Transverse colon (tissue), 4 donors: Measurements from ENCODE around the gene CMTM1. TPM values are rescaled to one million over a fixed set of nuclear protein-coding genes. Genes with fewer than 3 reads are reported as not detected.

Source experiments
- DNase-seq: peaks from one replicate; pipeline ENCODE4 v3.0.0-alpha.2; 2019
- H3K27ac ChIP-seq, 4 donors: fragments of 200-600 bp; sonication (generic); 2 replicates each; pipeline ENCODE4 v1.5.1; 2016 to 2018; ENCODE audit warnings: inconsistent platforms in 4 of 4
- H3K27me3 ChIP-seq: fragments of 200-600 bp; sonication (generic); 2 replicates; pipeline ENCODE4 v1.5.1; 2017; ENCODE audit warnings: inconsistent platforms
- H3K36me3 ChIP-seq, 4 donors: fragments of 200-600 bp; sonication (generic); 2 replicates each; pipeline ENCODE4 v1.5.1; 2017 to 2019; ENCODE audit warnings: inconsistent platforms in 4 of 4
- H3K4me1 ChIP-seq, 4 donors: fragments of 200-600 bp; sonication (generic); 2 replicates each; pipeline ENCODE4 v1.5.1; 2017 to 2020; ENCODE audit warnings: inconsistent platforms in 4 of 4
- H3K4me3 ChIP-seq, 4 donors: fragments of 200-600 bp; sonication (generic); 1 replicate in 1 of 4; 2 replicates in 3 of 4; pipeline versions ENCODE4 v1.5.1 to v1.6.1; 2017 to 2019; ENCODE audit warnings: inconsistent platforms in 4 of 4
- H3K9me3 ChIP-seq, 2 donors: fragments of 200-600 bp; sonication (generic); 2 replicates each; pipeline ENCODE4 v1.5.1; 2017 to 2019; ENCODE audit warnings: inconsistent platforms in 2 of 2
- CTCF ChIP-seq, 5 experiments: fragments of 200-600 bp in 3 of 5; fragments of 450-650 bp in 2 of 5; sonication (generic) in 3 of 5; IDR thresholded peaks; 1 replicate in 2 of 5; 2 replicates in 3 of 5; pipeline ENCODE4 v1.5.1; 2016 to 2017; ENCODE audit warnings: antibody characterized with exemption in 5 of 5, inconsistent platforms in 3 of 5, mild to moderate bottlenecking in 2 of 5, moderate library complexity in 1 of 5
- EP300 ChIP-seq: sonication (generic); formaldehyde crosslinking; IDR thresholded peaks from one replicate; pipeline ENCODE4 v1.6.1; 2017; ENCODE audit warnings: antibody characterized with exemption, low read depth
- POLR2A ChIP-seq: fragments of 450-650 bp; IDR thresholded peaks from one replicate; pipeline ENCODE4 v1.6.1; 2016; ENCODE audit warnings: antibody characterized with exemption, mild to moderate bottlenecking, moderate library complexity
- POLR2AphosphoS5 ChIP-seq, 3 donors: sonication (generic); formaldehyde crosslinking; IDR thresholded peaks; one replicate each; pipeline ENCODE4 v1.6.1; 2016; ENCODE audit warnings: antibody characterized with exemption in 3 of 3
- WGBS, 2 donors: methylation state at CpG; one replicate each; pipeline ENCODE4 v1.1.5; 2018; ENCODE audit warnings: low coverage in 1 of 2; 5-methylcytosine and 5-hydroxymethylcytosine counted together
- in situ Hi-C, 4 donors: fragments of 200-750 bp; cut with MboI; loops; one replicate each; pipeline versions ENCODE4 v1.15.0 to v1.15.1; 2017; ENCODE audit warnings: low sequenced_read_pairs in 3 of 4, low pct_ligation_motif_present in 1 of 4, low pct_unique_long_range_greater_than_20kb in 1 of 4
- intact Hi-C: fragments of 100-400 bp; cut with DNase I; formaldehyde crosslinking; loops from one replicate; pipeline ENCODE4 v1.15.1; 2023; ENCODE audit warnings: low total_unique reads
- total RNA-seq, 4 donors: library from RNA; depleted of rRNA; stranded (reverse); fragments of >200 nt; gene quantifications; one replicate each; pipeline ENCODE4 v1.1.0, GENCODE V29; 2016

Gene CMTM1
- total RNA-seq, 4 donors from 2014 or later: 2.0 to 34.2 (median 4.0) TPM; not detected in 1

- intact Hi-C loops: no loop called here
- in situ Hi-C loops: loop anchor here in 1 of 4 donors (25.0 kb wide), 1 partner anchor 204 kb away; no protein-coding TSS in a partner anchor
- peaks cover 0 to 7% (median 2%) of the 10 kb centered on the region in 4 donors for H3K4me1 ChIP-seq
- H3K27ac ChIP-seq: no peak overlapping the region
- H3K4me3 ChIP-seq: no peak overlapping the region
- peaks cover 0 to 3% (median 0%) of the 10 kb centered on the region in 4 donors for H3K36me3 ChIP-seq
- TF ChIP-seq EP300: no peak
- no peak for TF ChIP-seq POLR2A
- TF ChIP-seq CTCF (IDR thresholded peaks at IDR 0.05): no peak
- no peak for TF ChIP-seq POLR2AphosphoS5 (IDR thresholded peaks at IDR 0.05)
- H3K9me3 ChIP-seq: no peaks in the 10 kb centered on the region
- no peaks in the 10 kb centered on the region for H3K27me3 ChIP-seq
- WGBS, 2 donors: 92 to 93% methylated on average over 3 to 4 of the region's 4 CpGs
- DNase-seq: no peak
These were observed 49.9 kb downstream of the CMTM1 start for GRCh38 chr16:66616169-66616568.

- no peaks in the 10 kb centered on the region for H3K9me3 ChIP-seq
- H3K27me3 ChIP-seq: no peaks in the 10 kb centered on the region
- TF ChIP-seq POLR2A (no peak), CTCF (IDR thresholded peaks at IDR 0.05) (no peak), POLR2AphosphoS5 (IDR thresholded peaks at IDR 0.05) (no peak), EP300 (no peak)
- no peak for DNase-seq
- H3K4me3 ChIP-seq: no peak overlapping the region
- WGBS, 2 donors: 67 to 82% methylated on average over 1 to 9 of the region's 9 CpGs
- in situ Hi-C loops: loop anchor here in 1 of 4 donors (25.0 kb wide), 1 partner anchor 204 kb away; no protein-coding TSS in a partner anchor
- intact Hi-C loops: no loop called here
- peaks cover 0 to 7% (median 2%) of the 10 kb centered on the region in 4 donors for H3K4me1 ChIP-seq
- peaks cover 0 to 3% (median 0%) of the 10 kb centered on the region in 4 donors for H3K36me3 ChIP-seq
- H3K27ac ChIP-seq: no peak overlapping the region
These were observed 50.4 kb downstream of the CMTM1 start for GRCh38 chr16:66616592-66616991.

- intact Hi-C loops: no loop called here
- Histone ChIP-seq H3K27me3 (no peaks in the 10 kb centered on the region), H3K27ac (no peak overlapping the region), H3K36me3 (peaks cover 0 to 3% (median 0%) of the 10 kb centered on the region in 4 donors), H3K4me1 (peaks cover 0 to 7% (median 2%) of the 10 kb centered on the region in 4 donors), H3K9me3 (no peaks in the 10 kb centered on the region), H3K4me3 (no peak overlapping the region)
- in situ Hi-C loops: loop anchor here in 1 of 4 donors (25.0 kb wide), 1 partner anchor 205 kb away; no protein-coding TSS in a partner anchor
- TF ChIP-seq EP300 (no peak), CTCF (IDR thresholded peaks at IDR 0.05) (no peak), POLR2AphosphoS5 (IDR thresholded peaks at IDR 0.05) (no peak), POLR2A (no peak)
- WGBS, 2 donors: 80 to 86% methylated on average over 2 of the region's 2 CpGs
- no peak for DNase-seq
These were observed 50.8 kb downstream of the CMTM1 start for GRCh38 chr16:66617010-66617434.

- Histone ChIP-seq H3K36me3 (peaks cover 0 to 3% (median 0%) of the 10 kb centered on the region in 4 donors), H3K27ac (no peak overlapping the region), H3K9me3 (no peaks in the 10 kb centered on the region), H3K27me3 (no peaks in the 10 kb centered on the region), H3K4me3 (no peak overlapping the region), H3K4me1 (peaks cover 0 to 7% (median 2%) of the 10 kb centered on the region in 4 donors)
- TF ChIP-seq POLR2AphosphoS5 (IDR thresholded peaks at IDR 0.05) (no peak), CTCF (IDR thresholded peaks at IDR 0.05) (no peak), POLR2A (no peak), EP300 (no peak)
- WGBS, 2 donors: 70 to 80% methylated on average over 1 to 7 of the region's 7 CpGs
- in situ Hi-C loops: loop anchor here in 1 of 4 donors (25.0 kb wide), 1 partner anchor 205 kb away; no protein-coding TSS in a partner anchor
- no peak for DNase-seq
- intact Hi-C loops: no loop called here
These were observed 51.5 kb downstream of the CMTM1 start for GRCh38 chr16:66617728-66618127.
